HepG2 (cell line): ENCODE results near the gene TLE7. TPM values are rescaled to one million over a fixed set of nuclear protein-coding genes. Genes with fewer than 3 reads are reported as not detected.

Experiments used
- ARID2 ChIP-seq: sonication (generic); formaldehyde crosslinking; IDR thresholded peaks from 2 replicates; pipeline ENCODE4 v1.8.1; 2022; ENCODE audit warnings: mild to moderate bottlenecking, missing genetic modification reagents, borderline replicate concordance
- ETS1 ChIP-seq: sonication (generic); formaldehyde crosslinking; IDR thresholded peaks from 2 replicates; pipeline ENCODE4 v1.4.0; 2020; ENCODE audit warnings: missing genetic modification reagents
- MAZ ChIP-seq, 2 experiments: sonication (generic) in 1 of 2; formaldehyde crosslinking in 1 of 2; IDR thresholded peaks; 2 replicates each; pipeline versions ENCODE4 v1.5.0 to v1.6.1; 2012 to 2020; ENCODE audit warnings: low read depth in 2 of 2, mild to moderate bottlenecking in 2 of 2, borderline replicate concordance in 1 of 2, improper control_type of control experiment in 1 of 2, low read length in 1 of 2, missing genetic modification reagents in 1 of 2, moderate library complexity in 1 of 2
- MXD1 ChIP-seq: sonication (generic); formaldehyde crosslinking; IDR thresholded peaks from 2 replicates; pipeline ENCODE4 v1.4.0; 2020; ENCODE audit warnings: mild to moderate bottlenecking, missing genetic modification reagents
- NFYB ChIP-seq: sonication (generic); formaldehyde crosslinking; IDR thresholded peaks from 2 replicates; pipeline ENCODE4 v1.4.0; 2020; ENCODE audit warnings: missing genetic modification reagents
- SKI ChIP-seq: fragments of 450-650 bp; IDR thresholded peaks from one replicate; pipeline ENCODE4 v1.6.1; 2018; ENCODE audit warnings: mild to moderate bottlenecking; ENCODE audit not compliant: partially characterized antibody
- ZKSCAN8 ChIP-seq: IDR thresholded peaks from 2 replicates; pipeline ENCODE4 v1.6.1; 2016; ENCODE audit warnings: borderline replicate concordance, missing genetic modification reagents, missing compliant biosample characterization
- ZNF318 ChIP-seq: sonication (generic); formaldehyde crosslinking; IDR thresholded peaks from 2 replicates; pipeline ENCODE4 v1.4.0; 2020; ENCODE audit warnings: mild to moderate bottlenecking, missing genetic modification reagents
- ZNF441 ChIP-seq: sonication (generic); formaldehyde crosslinking; IDR thresholded peaks from 2 replicates; pipeline ENCODE4 v1.7.0; 2021; ENCODE audit warnings: missing genetic modification reagents, borderline replicate concordance
- ZNF510 ChIP-seq: sonication (generic); formaldehyde crosslinking; IDR thresholded peaks from 2 replicates; pipeline ENCODE4 v1.4.0; 2020; ENCODE audit warnings: low read depth, mild to moderate bottlenecking, missing genetic modification reagents
- ZNF550 ChIP-seq: sonication (generic); formaldehyde crosslinking; IDR thresholded peaks from 2 replicates; pipeline ENCODE4 v1.4.0; 2020; ENCODE audit warnings: mild to moderate bottlenecking, missing genetic modification reagents, borderline replicate concordance
- ZNF609 ChIP-seq: sonication (generic); formaldehyde crosslinking; IDR thresholded peaks from 2 replicates; pipeline ENCODE4 v1.4.0; 2020; ENCODE audit warnings: mild to moderate bottlenecking, missing genetic modification reagents, borderline replicate concordance
- ZNF878 ChIP-seq: sonication (generic); formaldehyde crosslinking; IDR thresholded peaks from 2 replicates; pipeline ENCODE4 v1.8.1; 2023; ENCODE audit warnings: mild to moderate bottlenecking, missing genetic modification reagents, moderate library complexity
- polyA plus RNA-seq, 8 experiments: library from polyadenylated mRNA; depleted of rRNA in 3 of 8; stranded (reverse) in 7 of 8; unstranded in 1 of 8; fragments of >200 nt; fragmentation: Illumina TruSeq in 4 of 8; extraction: Trizol in 4 of 8; gene quantifications; 2 replicates each; pipeline versions ENCODE4 v1.2.1 to v1.2.3, GENCODE V29; 2011 to 2016; ENCODE audit warnings: low read depth in 4 of 8, missing spikeins in 1 of 8, mixed read lengths in 1 of 8; ENCODE audit not compliant: insufficient read depth in 1 of 8
- total RNA-seq, 5 experiments: library from RNA; depleted of rRNA; stranded (reverse); fragments of >200 nt; fragmentation: Illumina TruSeq; extraction: Trizol; gene quantifications; 2 replicates each; pipeline ENCODE4 v1.2.3, GENCODE V29; 2016; ENCODE audit warnings: low read depth in 1 of 5

The TLE7 gene
- total and polyA plus RNA-seq, 2 of the 13 experiments (the other 11 are each of a cell fraction or from before 2014, with no cell fraction given), result not detected

- no peak for TF ChIP-seq ZNF609 (CRISPR knock-in tag)
- TF ChIP-seq ZKSCAN8, result peak; percentile 83; the same call in 1 of the 2 replicates
- TF ChIP-seq SKI, result no peak
- no peak for TF ChIP-seq NFYB (CRISPR knock-in tag)
- peak; percentile 97 for TF ChIP-seq ZNF510 (CRISPR knock-in tag)
- TF ChIP-seq ARID2 (CRISPR knock-in tag), result no peak
- TF ChIP-seq ZNF441 (CRISPR knock-in tag), result peak; percentile 95
- TF ChIP-seq ZNF550 (CRISPR knock-in tag), result no peak
- TF ChIP-seq MXD1, result peak; percentile 90; the same call in 1 of the 2 replicates
- peak; percentile 96 for TF ChIP-seq ZNF878 (CRISPR knock-in tag)
- TF ChIP-seq ZNF318 (CRISPR knock-in tag), result peak; percentile 89; the same call in 1 of the 2 replicates
- TF ChIP-seq ETS1 (CRISPR knock-in tag), result peak; percentile 96
- TF ChIP-seq MAZ (IDR thresholded peaks at IDR 0.05; ENCODE audit: borderline replicate concordance, low read depth, low read length), result peak; percentile 82
- TF ChIP-seq MAZ (CRISPR knock-in tag; IDR thresholded peaks at IDR 0.05; ENCODE audit: low read depth), result peak; percentile 60
These were observed 26.0 kb upstream of the TLE7 start (continued) for GRCh38 chr16:71467810-71468209.
